Stimulated activated CD8-positive, alpha-beta memory T cell treated with anti-CD3 and anti-CD28 coated beads, Interleukin-12 subunit alpha, Interleukin-12 subunit beta, amount 100 ng/mL, for 1 hour (primary cell): Measurements from ENCODE around the gene CHST15.
"Not testable (repeated sequence)": the region's sequence is repeated elsewhere in the genome, so short reads cannot be mapped to it uniquely, and the experiment has no call there.

ENCODE experiments used
- DNase-seq: peaks from one replicate; pipeline ENCODE4 v3.0.0-alpha.2; 2020; ENCODE audit warnings: low read depth

The CHST15 gene

GRCh38 chr10:124124123-124124768 lies 30.8 kb upstream of the CHST15 start:
- DNase-seq: no peak

GRCh38 chr10:124123156-124123555 lies 29.8 kb upstream of the CHST15 start:
- no peak for DNase-seq

GRCh38 chr10:124122211-124122610 lies 28.8 kb upstream of the CHST15 start:
- no peak for DNase-seq

GRCh38 chr10:124120410-124121061 lies 27.1 kb upstream of the CHST15 start:
- DNase-seq: no peak

- DNase-seq: no peak
These were observed 26.5 kb upstream of the CHST15 start for GRCh38 chr10:124119946-124120345.

GRCh38 chr10:124119216-124119615 lies 25.8 kb upstream of the CHST15 start:
- no peak for DNase-seq

- no peak for DNase-seq
These were observed 24.4 kb upstream of the CHST15 start for GRCh38 chr10:124117833-124118232.

- no peak for DNase-seq
These were observed 24.1 kb upstream of the CHST15 start for GRCh38 chr10:124117511-124117785.

- DNase-seq: no peak
These were observed 23.5 kb upstream of the CHST15 start for GRCh38 chr10:124116771-124117510.

- no peak for DNase-seq
These were observed 21.3 kb upstream of the CHST15 start for GRCh38 chr10:124114696-124115095.

GRCh38 chr10:124112891-124113580 lies 19.6 kb upstream of the CHST15 start:
- DNase-seq: no peak

GRCh38 chr10:124110882-124111281 lies 17.5 kb upstream of the CHST15 start:
- no peak for DNase-seq

- no peak for DNase-seq
These were observed 15.9 kb upstream of the CHST15 start for GRCh38 chr10:124109261-124109660.

- DNase-seq: no peak
These were observed 13.7 kb upstream of the CHST15 start for GRCh38 chr10:124107072-124107471.

GRCh38 chr10:124106241-124106879 lies 13.0 kb upstream of the CHST15 start:
- no peak for DNase-seq

GRCh38 chr10:124105594-124105993 lies 12.2 kb upstream of the CHST15 start:
- no peak for DNase-seq

- no peak for DNase-seq
These were observed 11.6 kb upstream of the CHST15 start for GRCh38 chr10:124105045-124105444.

- no peak for DNase-seq
These were observed 10.7 kb upstream of the CHST15 start for GRCh38 chr10:124104011-124104627.

- no peak for DNase-seq
These were observed 8.0 kb upstream of the CHST15 start for GRCh38 chr10:124101351-124101750.

GRCh38 chr10:124100651-124101050 lies 7.3 kb upstream of the CHST15 start:
- DNase-seq: not testable (repeated sequence)

- DNase-seq: no peak
These were observed 6.7 kb upstream of the CHST15 start for GRCh38 chr10:124100124-124100523.

- no peak for DNase-seq
These were observed 6.2 kb upstream of the CHST15 start for GRCh38 chr10:124099604-124100003.
